ENCODE results near the gene PAPSS1. TPM values are rescaled to one million over a fixed set of nuclear protein-coding genes. Genes with fewer than 3 reads are reported as not detected.
"Not testable (repeated sequence)": the region's sequence is repeated elsewhere in the genome, so short reads cannot be mapped to it uniquely, and the experiment has no call there.

Gene PAPSS1
- total RNA-seq, 6 experiments from 2014 or later: 55.5 to 64.7 (median 62.9) TPM

- no peak overlapping the region for H3K27ac Mint-ChIP-seq
- no peaks in the 10 kb centered on the region for H3K36me3 Mint-ChIP-seq (ENCODE audit: low read depth)
- no peak overlapping the region for H3K4me3 Mint-ChIP-seq
- H3K9me3 Mint-ChIP-seq: no peaks in the 10 kb centered on the region
- no peak for DNase-seq
- no peak for TF ChIP-seq CTCF (IDR thresholded peaks at IDR 0.05)
- H3K4me1 Mint-ChIP-seq (ENCODE audit: low read depth): no peaks in the 10 kb centered on the region
- peaks cover 3% of the 10 kb centered on the region; the same call in 1 of the 2 replicates for H3K27me3 Mint-ChIP-seq (ENCODE audit: insufficient read depth)
Observed at GRCh38 chr4:107658400-107659336, 61.4 kb downstream of the PAPSS1 start.

- peaks cover 8% of the 10 kb centered on the region; the same call in 1 of the 2 replicates for H3K36me3 Mint-ChIP-seq (ENCODE audit: low read depth)
- no peak for TF ChIP-seq CTCF (IDR thresholded peaks at IDR 0.05)
- H3K27ac Mint-ChIP-seq: no peak overlapping the region
- DNase-seq: no peak
- no peaks in the 10 kb centered on the region for H3K9me3 Mint-ChIP-seq
- H3K4me1 Mint-ChIP-seq (ENCODE audit: low read depth): no peaks in the 10 kb centered on the region
- no peak overlapping the region for H3K4me3 Mint-ChIP-seq
- H3K27me3 Mint-ChIP-seq (ENCODE audit: insufficient read depth): peaks cover 3% of the 10 kb centered on the region; the same call in 1 of the 2 replicates
Observed at GRCh38 chr4:107655289-107655688, 64.7 kb downstream of the PAPSS1 start.

- DNase-seq: no peak
- Mint-ChIP-seq H3K9me3 (no peaks in the 10 kb centered on the region), H3K4me3 (no peak overlapping the region), H3K36me3 (ENCODE audit: low read depth) (peaks cover 8% of the 10 kb centered on the region; the same call in 1 of the 2 replicates), H3K27me3 (ENCODE audit: insufficient read depth) (peaks cover 3% of the 10 kb centered on the region; the same call in 1 of the 2 replicates), H3K4me1 (ENCODE audit: low read depth) (no peaks in the 10 kb centered on the region), H3K27ac (no peak overlapping the region)
- TF ChIP-seq CTCF (IDR thresholded peaks at IDR 0.05): no peak
Observed at GRCh38 chr4:107654694-107655093, 65.3 kb downstream of the PAPSS1 start.

GRCh38 chr4:107651408-107651807, 68.6 kb downstream of the PAPSS1 start:
- H3K36me3 Mint-ChIP-seq (ENCODE audit: low read depth): peaks cover 16% of the 10 kb centered on the region
- not testable (repeated sequence) for H3K9me3 Mint-ChIP-seq; H3K4me3 Mint-ChIP-seq; H3K27ac Mint-ChIP-seq; DNase-seq; H3K4me1 Mint-ChIP-seq (ENCODE audit: low read depth); H3K27me3 Mint-ChIP-seq (ENCODE audit: insufficient read depth)

GRCh38 chr4:107650251-107650650, 69.8 kb downstream of the PAPSS1 start:
- no peak overlapping the region for H3K4me3 Mint-ChIP-seq
- H3K9me3 Mint-ChIP-seq: no peaks in the 10 kb centered on the region
- peaks cover 16% of the 10 kb centered on the region for H3K36me3 Mint-ChIP-seq (ENCODE audit: low read depth)
- TF ChIP-seq CTCF (IDR thresholded peaks at IDR 0.05): no peak
- DNase-seq: no peak
- peaks cover 9% of the 10 kb centered on the region for H3K4me1 Mint-ChIP-seq (ENCODE audit: low read depth)
- no peak overlapping the region for H3K27ac Mint-ChIP-seq
- no peaks in the 10 kb centered on the region for H3K27me3 Mint-ChIP-seq (ENCODE audit: insufficient read depth)

All from HFFc6 (cell line).